Fibroblast of skin of left biceps (primary cell): ENCODE results near the gene SLC36A1.
A peak's percentile ranks its signal among the peaks of the same experiment; 100 is the strongest.
"Not testable (repeated sequence)": the region's sequence is repeated elsewhere in the genome, so short reads cannot be mapped to it uniquely, and the experiment has no call there.

Source experiments
- DNase-seq, 2 experiments: peaks; one replicate each; pipeline ENCODE4 v3.0.0-alpha.2; 2013; ENCODE audit warnings: low read depth in 2 of 2

SLC36A1 gene

GRCh38 chr5:151447174-151448037 is at the start of gene SLC36A1:
SLC36A1 (plus strand) TSS chr5:151447603; CDS start chr5:151458793, 11,190 bp downstream.
- peak; percentile 68 for DNase-seq

GRCh38 chr5:151405334-151406160 is 41.9 kb upstream of the SLC36A1 start:
- no peak for DNase-seq

GRCh38 chr5:151406322-151406947 is 41.0 kb upstream of the SLC36A1 start:
- no peak for DNase-seq

GRCh38 chr5:151408591-151409230 is 38.7 kb upstream of the SLC36A1 start:
- DNase-seq, result no peak

DNA sequence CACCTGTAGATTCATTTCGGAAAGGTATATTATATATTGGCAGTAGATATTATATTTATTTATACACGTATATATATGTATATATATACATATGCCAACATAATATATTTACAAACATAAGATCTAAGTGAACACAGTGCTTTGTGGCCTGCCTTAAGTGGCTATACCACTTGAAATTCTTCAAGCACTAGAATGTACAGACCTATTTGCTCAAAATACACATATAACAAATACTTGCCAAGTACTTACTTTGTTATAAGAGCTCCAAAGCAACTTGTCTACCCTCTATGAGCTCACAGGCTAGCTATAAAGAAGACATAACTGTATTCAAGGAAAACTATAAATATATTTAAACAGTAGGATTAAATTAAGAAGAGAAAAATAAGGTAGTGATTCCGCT is 33.6 kb upstream of the SLC36A1 start:
- DNase-seq, result no peak

GRCh38 chr5:151414536-151414935 is 32.9 kb upstream of the SLC36A1 start:
- no peak for DNase-seq

- no peak for DNase-seq
These were observed 29.7 kb upstream of the SLC36A1 start for GRCh38 chr5:151417712-151418111.

- no peak for DNase-seq
These were observed 27.3 kb upstream of the SLC36A1 start for GRCh38 chr5:151420127-151420526.

DNA sequence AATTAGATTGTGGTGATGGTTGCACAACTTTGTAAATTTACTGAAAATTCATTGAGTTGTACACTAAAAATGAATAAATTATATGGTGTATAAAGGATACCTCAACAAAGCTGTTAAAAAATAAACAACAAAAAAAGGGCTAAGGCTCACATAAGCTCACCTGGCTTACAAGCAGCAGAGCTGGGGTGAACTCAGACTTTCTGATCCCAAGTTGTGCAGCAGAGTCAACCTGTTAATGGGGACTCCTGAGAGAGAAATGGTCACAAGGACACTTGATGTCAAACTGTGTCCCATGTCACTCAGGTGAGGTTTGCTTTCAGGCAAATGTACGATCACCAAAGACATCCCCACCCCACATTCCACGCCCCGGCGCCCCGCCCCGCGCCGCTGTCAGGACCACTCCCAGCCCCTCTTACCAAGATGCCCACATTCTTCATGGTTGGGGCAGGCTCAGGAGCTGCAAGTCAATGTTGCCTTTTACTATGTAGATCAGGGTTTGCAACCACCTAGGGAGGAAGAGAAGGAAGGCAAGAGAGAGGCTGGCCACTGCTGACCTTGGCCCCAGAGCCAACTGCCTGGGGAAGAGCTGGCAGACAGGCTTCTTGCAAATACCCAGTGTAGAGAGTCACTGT is 22.4 kb upstream of the SLC36A1 start:
- DNase-seq, result no peak

- not testable (repeated sequence) for DNase-seq
These were observed 21.1 kb upstream of the SLC36A1 start for GRCh38 chr5:151426347-151426746.

GRCh38 chr5:151427258-151427657 is 20.1 kb upstream of the SLC36A1 start:
- DNase-seq, result no peak

DNA sequence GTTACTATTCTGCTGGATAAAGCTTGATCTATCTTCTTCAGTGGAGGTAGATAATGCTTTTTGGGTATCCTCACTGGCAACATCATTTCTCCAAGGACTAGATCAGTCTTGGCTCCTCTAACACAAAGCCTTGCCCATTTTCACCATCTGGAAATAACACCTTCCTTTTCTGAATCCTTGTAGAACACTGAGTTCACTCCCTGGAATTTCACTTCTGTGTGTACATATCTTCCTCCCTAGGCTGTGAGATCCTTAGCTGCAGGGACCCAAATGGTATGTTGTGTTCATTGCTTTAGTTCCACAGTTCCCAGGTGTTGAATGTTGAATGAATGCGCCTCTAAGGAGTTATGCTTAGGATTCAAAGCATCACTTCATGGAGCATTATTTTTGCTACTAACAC is 16.7 kb upstream of the SLC36A1 start:
- DNase-seq, result no peak

DNA sequence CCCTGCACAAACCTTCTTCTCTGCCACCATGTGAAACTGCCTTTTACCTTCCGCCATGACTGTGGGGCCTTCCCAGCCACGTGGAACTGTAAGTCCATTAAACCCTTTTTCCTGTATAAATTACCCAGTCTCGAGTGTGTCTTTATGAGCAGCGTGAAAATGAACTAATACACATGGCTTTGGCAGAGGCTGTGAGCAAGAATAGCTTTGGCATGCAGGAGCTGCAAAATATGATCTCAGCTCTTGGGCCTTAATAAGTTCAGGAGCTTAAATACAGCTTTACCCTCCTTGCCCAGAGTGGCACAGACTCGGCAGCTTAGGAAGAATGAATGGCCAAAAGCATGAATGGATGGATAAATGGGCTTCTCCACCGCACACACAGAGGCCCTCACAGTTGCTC is 15.7 kb upstream of the SLC36A1 start:
- no peak for DNase-seq

DNA sequence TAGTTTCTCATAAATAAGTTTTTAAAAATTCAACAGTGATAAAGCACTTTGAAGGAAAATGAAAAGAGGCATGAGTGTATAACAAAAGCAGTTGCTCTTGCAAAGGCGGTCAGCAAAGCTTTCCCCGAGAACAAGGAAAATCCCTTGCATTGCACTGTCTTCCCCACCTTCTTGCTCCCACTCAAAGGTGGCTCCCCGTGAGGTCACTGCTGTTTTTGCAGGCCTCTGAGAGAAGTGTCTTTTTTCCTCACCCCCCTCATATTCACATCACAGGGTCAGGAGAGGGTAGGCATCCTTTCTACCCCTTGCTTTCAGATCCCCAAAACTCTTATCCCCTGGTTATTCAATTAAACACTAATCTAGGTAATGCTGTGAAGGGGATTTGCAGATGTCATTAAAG is 15.2 kb upstream of the SLC36A1 start:
- no peak for DNase-seq

- DNase-seq, result no peak
These were observed 12.7 kb upstream of the SLC36A1 start for GRCh38 chr5:151434570-151435237.

- no peak for DNase-seq
These were observed 909 bp downstream of the SLC36A1 start for GRCh38 chr5:151448038-151448985.

DNA sequence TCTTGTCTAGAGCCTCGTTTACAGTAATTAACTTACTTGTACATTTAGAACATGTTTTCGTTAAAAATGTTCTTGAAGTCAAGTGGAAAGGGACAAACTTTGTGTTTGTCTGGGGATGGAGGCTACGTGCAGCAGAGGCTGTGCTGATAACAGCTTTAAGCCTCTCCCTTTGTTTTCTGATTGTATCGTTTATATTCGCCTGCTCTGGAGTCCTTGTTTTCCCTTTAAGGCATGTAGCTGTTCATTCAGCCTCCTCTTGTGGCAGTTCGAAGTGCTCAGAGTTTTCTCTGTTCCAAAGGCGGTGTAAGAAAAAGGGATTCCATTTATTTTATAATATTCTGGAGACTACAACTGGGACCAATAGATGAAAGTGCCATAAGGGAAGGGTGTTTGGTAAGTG is 1.9 kb downstream of the SLC36A1 start:
- no peak for DNase-seq

- no peak for DNase-seq
These were observed 2.4 kb downstream of the SLC36A1 start for GRCh38 chr5:151449839-151450238.

- DNase-seq, result no peak
These were observed 3.2 kb downstream of the SLC36A1 start for GRCh38 chr5:151450605-151451004.
